Upper lobe of right lung (tissue), 1 donor: ENCODE results near the gene CDC42EP1. TPM values are rescaled to one million over a fixed set of nuclear protein-coding genes. Genes with fewer than 3 reads are reported as not detected.

Source experiments
- ATAC-seq: fragments of 200-7000 bp; cut with Tn5 transposase; one replicate; pipeline ENCODE4 v1.9.1; 2020; ENCODE audit warnings: mild to moderate bottlenecking, moderate library complexity
- DNase-seq: peaks from one replicate; pipeline ENCODE4 v3.0.0-alpha.2; 2020
- H3K27ac ChIP-seq: fragments of 200-600 bp; one replicate; pipeline ENCODE4 v1.8.0; 2022
- H3K27me3 ChIP-seq: fragments of 200-600 bp; one replicate; pipeline ENCODE4 v1.8.0; 2022; ENCODE audit warnings: mild to moderate bottlenecking
- H3K36me3 ChIP-seq: fragments of 200-600 bp; one replicate; pipeline ENCODE4 v1.8.0; 2022
- H3K4me1 ChIP-seq: fragments of 200-600 bp; one replicate; pipeline ENCODE4 v1.8.0; 2022
- H3K4me3 ChIP-seq: fragments of 200-600 bp; one replicate; pipeline ENCODE4 v1.8.0; 2022; ENCODE audit warnings: mild to moderate bottlenecking
- H3K9me3 ChIP-seq: fragments of 200-600 bp; one replicate; pipeline ENCODE4 v1.8.0; 2022
- intact Hi-C: fragments of 100-400 bp; cut with DNase I; formaldehyde crosslinking; loops from one replicate; pipeline ENCODE4 v1.11.0; 2022
- total RNA-seq: library from RNA; stranded (reverse); fragmentation: NEBNext Ultra II Directional; extraction: Animal tissue kit (Norgen Biotek cat#: 25700); gene quantifications from one replicate; pipeline ENCODE4 v1.2.1, GENCODE V29; 2021
- TF ChIP-seq, protein P1 (sequence below): fragments of 200-600 bp; IDR thresholded peaks from one replicate; pipeline ENCODE4 v1.8.0; 2022; ENCODE audit warnings: antibody characterized with exemption
- donor health status: DM: no; HTN: yes; CAD: no; lungs with severe emphysema.

The CDC42EP1 gene
- total RNA-seq, 1 donor from 2014 or later, result 73.9 TPM

DNA sequence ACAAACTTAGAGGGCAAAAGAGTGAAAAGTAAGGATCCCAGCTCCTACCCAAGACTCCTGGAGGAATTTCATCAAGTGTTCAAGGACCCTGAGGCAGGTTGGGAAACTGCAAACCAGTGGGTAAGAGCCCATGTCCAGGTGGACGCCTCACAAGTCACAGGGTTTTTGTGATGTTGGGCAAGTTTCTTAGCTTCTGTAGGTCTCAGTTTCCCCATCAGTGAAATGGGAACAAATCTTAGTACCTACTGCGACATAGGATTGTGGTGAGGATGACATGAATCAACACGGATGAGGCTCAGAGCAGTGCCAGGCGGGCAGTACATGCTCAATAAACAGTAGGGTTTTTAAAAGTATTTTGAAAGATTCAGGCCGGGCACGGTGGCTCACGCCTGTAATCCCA, 17.3 kb upstream of the CDC42EP1 start:
- TF ChIP-seq, protein P1, sequence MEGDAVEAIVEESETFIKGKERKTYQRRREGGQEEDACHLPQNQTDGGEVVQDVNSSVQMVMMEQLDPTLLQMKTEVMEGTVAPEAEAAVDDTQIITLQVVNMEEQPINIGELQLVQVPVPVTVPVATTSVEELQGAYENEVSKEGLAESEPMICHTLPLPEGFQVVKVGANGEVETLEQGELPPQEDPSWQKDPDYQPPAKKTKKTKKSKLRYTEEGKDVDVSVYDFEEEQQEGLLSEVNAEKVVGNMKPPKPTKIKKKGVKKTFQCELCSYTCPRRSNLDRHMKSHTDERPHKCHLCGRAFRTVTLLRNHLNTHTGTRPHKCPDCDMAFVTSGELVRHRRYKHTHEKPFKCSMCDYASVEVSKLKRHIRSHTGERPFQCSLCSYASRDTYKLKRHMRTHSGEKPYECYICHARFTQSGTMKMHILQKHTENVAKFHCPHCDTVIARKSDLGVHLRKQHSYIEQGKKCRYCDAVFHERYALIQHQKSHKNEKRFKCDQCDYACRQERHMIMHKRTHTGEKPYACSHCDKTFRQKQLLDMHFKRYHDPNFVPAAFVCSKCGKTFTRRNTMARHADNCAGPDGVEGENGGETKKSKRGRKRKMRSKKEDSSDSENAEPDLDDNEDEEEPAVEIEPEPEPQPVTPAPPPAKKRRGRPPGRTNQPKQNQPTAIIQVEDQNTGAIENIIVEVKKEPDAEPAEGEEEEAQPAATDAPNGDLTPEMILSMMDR, result no peak
- H3K4me3 ChIP-seq, result no peak overlapping the region
- no peaks in the 10 kb centered on the region for H3K36me3 ChIP-seq
- intact Hi-C loops, result no loop called here
- DNase-seq (no peak), ATAC-seq (no peak)
- H3K27ac ChIP-seq, result no peak overlapping the region
- peaks cover 45% of the 10 kb centered on the region for H3K4me1 ChIP-seq
- no peaks in the 10 kb centered on the region for H3K9me3 ChIP-seq
- H3K27me3 ChIP-seq, result no peaks in the 10 kb centered on the region

DNA sequence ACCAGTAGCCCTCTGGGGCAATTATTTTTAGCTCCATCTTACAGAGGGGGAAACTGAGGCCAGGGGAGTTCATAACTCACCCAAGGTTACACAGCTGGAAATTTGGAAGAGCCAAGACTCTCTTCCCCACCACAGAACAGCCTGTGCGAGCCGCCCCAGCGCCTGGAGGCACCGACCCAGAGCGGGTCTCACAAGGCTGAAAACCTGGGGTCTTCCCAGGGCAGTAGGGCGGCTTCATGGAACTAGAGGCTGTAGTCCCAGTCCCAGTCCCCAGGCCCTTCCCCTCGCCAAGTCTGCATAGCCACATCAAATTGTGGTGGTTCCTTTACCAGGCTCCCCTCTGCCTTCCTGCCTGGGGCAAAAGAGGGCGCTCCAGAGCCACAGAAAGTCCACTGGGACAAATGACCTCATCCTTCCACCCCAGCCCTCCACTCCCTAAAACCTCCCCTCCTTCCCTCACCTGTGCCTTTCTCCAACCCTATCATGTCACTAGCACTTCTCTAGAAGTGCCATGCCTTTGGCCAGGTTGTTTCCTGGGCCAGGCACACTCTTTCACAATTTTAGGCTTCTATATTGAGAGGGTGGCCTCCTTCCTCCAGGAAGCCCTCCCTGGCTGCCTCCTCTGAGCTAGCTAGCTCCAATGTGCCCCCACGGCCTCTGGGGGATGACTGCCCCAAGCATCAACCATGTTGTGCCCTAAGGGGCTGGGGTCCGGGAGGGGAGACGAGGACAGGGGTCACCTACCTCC, 15.2 kb upstream of the CDC42EP1 start:
- TF ChIP-seq, protein P1, result peak; percentile 76
- DNase-seq, result peak; percentile 88
- Histone ChIP-seq H3K4me3 (peak overlapping the region; percentile 29), H3K27ac (peak overlapping the region; percentile 92), H3K9me3 (no peaks in the 10 kb centered on the region), H3K27me3 (no peaks in the 10 kb centered on the region), H3K36me3 (no peaks in the 10 kb centered on the region), H3K4me1 (peaks cover 54% of the 10 kb centered on the region)
- peak; percentile 81 for ATAC-seq
- intact Hi-C loops, result no loop called here

- Histone ChIP-seq H3K27me3 (no peaks in the 10 kb centered on the region), H3K27ac (peak overlapping the region; percentile 92), H3K4me3 (peak overlapping the region; percentile 29), H3K36me3 (no peaks in the 10 kb centered on the region), H3K9me3 (no peaks in the 10 kb centered on the region), H3K4me1 (peaks cover 60% of the 10 kb centered on the region)
- peak; percentile 94 for DNase-seq
- TF ChIP-seq, protein P1, result no peak
- peak; percentile 82 for ATAC-seq
- intact Hi-C loops, result no loop called here
These were observed 14.4 kb upstream of the CDC42EP1 start for GRCh38 chr22:37545703-37546436.

DNA sequence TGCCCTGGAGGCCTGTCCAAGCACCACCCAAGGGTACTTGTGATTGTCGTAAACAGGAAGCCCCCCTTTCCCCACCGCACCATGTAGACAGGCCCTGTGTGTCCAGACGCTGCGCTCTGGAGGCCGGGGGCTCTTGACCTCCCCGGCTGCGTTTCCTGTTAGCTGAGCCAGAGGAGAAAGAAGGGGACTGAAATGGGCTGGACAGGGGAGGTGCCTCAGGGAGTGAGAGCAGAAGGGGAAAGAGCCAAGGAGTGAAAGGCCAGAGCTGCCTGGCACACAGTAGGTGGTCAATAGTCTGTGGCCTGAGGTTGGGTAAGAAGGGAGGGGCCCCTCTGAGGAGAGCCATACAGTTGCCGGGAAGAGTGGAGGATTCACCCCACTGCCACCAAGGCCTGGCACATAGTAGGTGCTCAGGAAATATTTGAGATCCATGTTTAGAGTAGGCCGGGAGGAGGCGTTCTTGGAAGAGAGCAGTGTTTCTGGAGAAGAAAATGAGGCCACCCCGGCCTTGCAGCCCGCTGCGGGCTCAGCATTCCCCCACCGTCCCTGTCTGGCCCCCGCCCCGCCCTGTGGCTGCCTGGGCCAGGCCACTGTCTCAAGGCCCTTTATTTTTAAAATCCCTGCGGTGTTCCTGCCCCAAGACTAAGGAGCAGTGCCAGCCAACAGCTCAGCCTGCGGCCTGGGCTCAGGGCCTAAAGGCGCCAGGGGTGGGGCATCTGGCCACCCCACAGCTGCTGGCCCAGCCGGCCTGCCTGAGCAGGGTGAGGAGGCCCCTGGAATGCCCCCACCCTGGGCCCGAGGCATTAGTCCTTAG, 13.6 kb upstream of the CDC42EP1 start:
- intact Hi-C loops, result no loop called here
- Histone ChIP-seq H3K36me3 (no peaks in the 10 kb centered on the region), H3K27me3 (no peaks in the 10 kb centered on the region), H3K4me1 (peaks cover 65% of the 10 kb centered on the region), H3K9me3 (no peaks in the 10 kb centered on the region), H3K4me3 (peak overlapping the region; percentile 29), H3K27ac (peak overlapping the region; percentile 92)
- peak; percentile 81 for DNase-seq
- peak; percentile 47 for ATAC-seq
- TF ChIP-seq, protein P1, result peak; percentile 17

GRCh38 chr22:37547251-37547741, 13.0 kb upstream of the CDC42EP1 start:
- Histone ChIP-seq H3K27ac (peak overlapping the region; percentile 92), H3K4me1 (peaks cover 71% of the 10 kb centered on the region), H3K9me3 (no peaks in the 10 kb centered on the region), H3K27me3 (no peaks in the 10 kb centered on the region), H3K36me3 (no peaks in the 10 kb centered on the region), H3K4me3 (no peak overlapping the region)
- TF ChIP-seq, protein P1, result no peak
- no peak for ATAC-seq
- DNase-seq, result no peak
- intact Hi-C loops, result no loop called here
